GM23338 (cell line): ENCODE measurements around the gene RNF4. TPM values are rescaled to one million over a fixed set of nuclear protein-coding genes. Genes with fewer than 3 reads are reported as not detected.

Source experiments
- ATAC-seq: fragments of 200-7000 bp; cut with Tn5 transposase; 3 replicates; pipeline ENCODE4 v1.9.1; 2020
- DNase-seq: peaks from one replicate; pipeline ENCODE4 v3.0.0-alpha.2; 2015; ENCODE audit warnings: low spot score
- H2AFZ ChIP-seq: fragments of 200-600 bp; sonication (generic); 2 replicates; pipeline ENCODE4 v1.8.0; 2016; ENCODE audit warnings: antibody characterized with exemption, mild to moderate bottlenecking, moderate library complexity
- H3F3A ChIP-seq: fragments of 200-600 bp; sonication (generic); replicated peaks from 2 replicates; pipeline ENCODE4 v1.8.0; 2017; ENCODE audit warnings: antibody characterized with exemption, mixed run types, low read depth
- H3K27ac ChIP-seq: fragments of 200-600 bp; sonication (generic); 2 replicates; pipeline ENCODE4 v1.6.1; 2016; ENCODE audit warnings: low read depth
- H3K27me3 ChIP-seq: fragments of 200-600 bp; sonication (generic); 2 replicates; pipeline ENCODE4 v1.8.0; 2016; ENCODE audit warnings: mild to moderate bottlenecking, mixed run types, moderate library complexity; ENCODE audit not compliant: insufficient read depth
- H3K36me3 ChIP-seq: fragments of 200-600 bp; sonication (generic); 2 replicates; pipeline ENCODE4 v1.8.0; 2016; ENCODE audit warnings: mild to moderate bottlenecking; ENCODE audit not compliant: insufficient read depth
- H3K4me1 ChIP-seq: fragments of 200-600 bp; sonication (generic); 2 replicates; pipeline ENCODE4 v1.8.0; 2016; ENCODE audit warnings: mild to moderate bottlenecking, moderate library complexity; ENCODE audit not compliant: insufficient read depth
- H3K4me2 ChIP-seq: fragments of 200-600 bp; sonication (generic); 2 replicates; pipeline ENCODE4 v1.7.1; 2017; ENCODE audit warnings: mixed run types
- H3K4me3 ChIP-seq: fragments of 200-600 bp; sonication (generic); 2 replicates; pipeline ENCODE4 v1.6.1; 2016; ENCODE audit warnings: mixed run types
- H3K79me2 ChIP-seq: fragments of 200-600 bp; sonication (generic); replicated peaks from 2 replicates; pipeline ENCODE4 v1.8.0; 2017; ENCODE audit warnings: mild to moderate bottlenecking; ENCODE audit not compliant: insufficient read depth
- H3K9me2 ChIP-seq: fragments of 200-600 bp; sonication (generic); 2 replicates; pipeline ENCODE4 v1.8.0; 2017; ENCODE audit not compliant: insufficient read depth
- H4K20me1 ChIP-seq: fragments of 200-600 bp; sonication (generic); replicated peaks from 2 replicates; pipeline ENCODE4 v1.8.0; 2017; ENCODE audit warnings: mild to moderate bottlenecking; ENCODE audit not compliant: insufficient read depth
- H3K27ac Mint-ChIP-seq: 2 replicates; pipeline ENCODE4 v1.8.0; 2020; ENCODE audit warnings: inconsistent platforms, mild to moderate bottlenecking, moderate library complexity, mixed read lengths
- H3K27me3 Mint-ChIP-seq: 3 replicates; pipeline ENCODE4 v1.8.0; 2022; ENCODE audit warnings: low read depth, mild to moderate bottlenecking, moderate library complexity, mixed read lengths, inconsistent platforms; ENCODE audit not compliant: insufficient read depth, poor library complexity
- H3K36me3 Mint-ChIP-seq: 3 replicates; pipeline ENCODE4 v1.8.0; 2021; ENCODE audit warnings: low read depth, mild to moderate bottlenecking, inconsistent platforms, moderate library complexity, mixed read lengths
- H3K4me1 Mint-ChIP-seq: 3 replicates; pipeline ENCODE4 v1.8.0; 2020; ENCODE audit warnings: mild to moderate bottlenecking, inconsistent platforms, mixed read lengths
- H3K4me3 Mint-ChIP-seq: 3 replicates; pipeline ENCODE4 v1.8.0; 2021; ENCODE audit warnings: moderate library complexity, mild to moderate bottlenecking, inconsistent platforms, mixed read lengths
- H3K9me3 Mint-ChIP-seq: 3 replicates; pipeline ENCODE4 v1.8.0; 2020; ENCODE audit warnings: moderate library complexity, mild to moderate bottlenecking, inconsistent platforms, mixed read lengths
- CREB1 ChIP-seq: fragments of 250-450 bp; sonication (Bioruptor Pico); IDR thresholded peaks from 2 replicates; pipeline ENCODE4 v1.5.0; 2020; ENCODE audit warnings: low read depth, mild to moderate bottlenecking, moderate library complexity
- CTCF ChIP-seq, 2 experiments: fragments of 200-600 bp in 1 of 2; sonication (generic) in 1 of 2; conservative IDR thresholded peaks; 2 replicates each; pipeline versions ENCODE4 v1.5.1 to v1.6.1; 2016 to 2017; ENCODE audit warnings: antibody characterized with exemption in 2 of 2, low read depth in 2 of 2, mild to moderate bottlenecking in 2 of 2, moderate library complexity in 1 of 2
- ETS1 ChIP-seq: IDR thresholded peaks from 2 replicates; pipeline ENCODE4 v1.6.1; 2016; ENCODE audit warnings: antibody characterized with exemption
- EZH2 ChIP-seq: fragments of 200-600 bp; sonication (generic); IDR thresholded peaks from one replicate; pipeline ENCODE4 v1.8.0; 2017; ENCODE audit warnings: antibody characterized with exemption, mild to moderate bottlenecking, low read depth; ENCODE audit not compliant: unreplicated experiment
- EZH2phosphoT487 ChIP-seq: fragments of 200-600 bp; sonication (generic); IDR thresholded peaks from one replicate; pipeline ENCODE4 v1.8.1; 2018; ENCODE audit warnings: antibody characterized with exemption; ENCODE audit not compliant: unreplicated experiment
- JUNB ChIP-seq: IDR thresholded peaks from one replicate; pipeline ENCODE4 v1.6.1; 2016; ENCODE audit warnings: antibody characterized with exemption; ENCODE audit not compliant: unreplicated experiment
- NANOG ChIP-seq: IDR thresholded peaks from 2 replicates; pipeline ENCODE4 v1.6.1; 2016; ENCODE audit warnings: antibody characterized with exemption, borderline replicate concordance
- POLR2AphosphoS5 ChIP-seq: IDR thresholded peaks from 2 replicates; pipeline ENCODE4 v1.6.1; 2016; ENCODE audit warnings: antibody characterized with exemption, low read depth
- REST ChIP-seq: IDR thresholded peaks from one replicate; pipeline ENCODE4 v1.6.1; 2018; ENCODE audit warnings: antibody characterized with exemption; ENCODE audit not compliant: unreplicated experiment
- STAT1 ChIP-seq: IDR thresholded peaks from one replicate; pipeline ENCODE4 v1.6.1; 2016; ENCODE audit warnings: antibody characterized with exemption; ENCODE audit not compliant: unreplicated experiment
- ZNF114 ChIP-seq: fragments of 250-450 bp; sonication (Bioruptor Pico); IDR thresholded peaks from 2 replicates; pipeline ENCODE4 v1.5.0; 2020; ENCODE audit warnings: mild to moderate bottlenecking, moderate library complexity
- ZNF331 ChIP-seq: fragments of 250-450 bp; sonication (Bioruptor Pico); IDR thresholded peaks from 2 replicates; pipeline ENCODE4 v1.5.0; 2020; ENCODE audit warnings: low read depth, mild to moderate bottlenecking, moderate library complexity
- ZNF462 ChIP-seq: fragments of 250-450 bp; sonication (Bioruptor Pico); IDR thresholded peaks from 2 replicates; pipeline ENCODE4 v1.5.0; 2020; ENCODE audit warnings: mild to moderate bottlenecking, moderate library complexity
- polyA plus RNA-seq: library from polyadenylated mRNA; unstranded; fragments of >200 nt; fragmentation: Nextera tagmentation; extraction: Ambion mirVana; gene quantifications from 2 replicates; pipeline ENCODE4 v1.2.1, GENCODE V29; 2016
- total RNA-seq: library from RNA; depleted of rRNA; stranded (reverse); fragments of >200 nt; shearing (Covaris generic); gene quantifications from 2 replicates; pipeline ENCODE4 v1.2.3, GENCODE V29; 2014

The RNF4 gene
- total and polyA plus RNA-seq, 2 experiments from 2014 or later = 47.7 to 77.2 TPM

GRCh38 chr4:2449511-2450392 is 19.2 kb upstream of the RNF4 start:
- no peak overlapping the region for H3K4me2 ChIP-seq
- H3K36me3 ChIP-seq = no peaks in the 10 kb centered on the region
- no peaks in the 10 kb centered on the region for H3K79me2 ChIP-seq
- Mint-ChIP-seq H3K9me3 (no peaks in the 10 kb centered on the region), H3K36me3 (no peaks in the 10 kb centered on the region), H3K4me3 (no peak overlapping the region), H3K27ac (no peak overlapping the region), H3K27me3 (peaks cover 7% of the 10 kb centered on the region), H3K4me1 (peaks cover 2% of the 10 kb centered on the region; the same call in 2 of the 3 replicates)
- TF ChIP-seq ETS1 (no peak), EZH2phosphoT487 (no peak), JUNB (no peak), STAT1 (no peak), NANOG (no peak), ZNF114 (CRISPR knock-in tag) (no peak), EZH2 (no peak), REST (no peak), CREB1 (CRISPR knock-in tag) (no peak), CTCF (conservative IDR thresholded peaks at IDR 0.05; ENCODE audit: low read depth in 2 of 2) (no peak), ZNF331 (CRISPR knock-in tag) (no peak), POLR2AphosphoS5 (no peak), ZNF462 (no peak)
- H3K4me3 ChIP-seq = no peak overlapping the region
- H4K20me1 ChIP-seq = no peaks in the 10 kb centered on the region
- H3K27ac ChIP-seq = no peak overlapping the region
- peaks cover 13% of the 10 kb centered on the region; the same call in 1 of the 2 replicates for H3K9me2 ChIP-seq
- no peak overlapping the region for H2AFZ ChIP-seq
- no peaks in the 10 kb centered on the region for H3F3A ChIP-seq
- no peaks in the 10 kb centered on the region for H3K4me1 ChIP-seq
- no peak for ATAC-seq
- no peaks in the 10 kb centered on the region for H3K27me3 ChIP-seq
- DNase-seq = no peak
